Thyroid gland (tissue), 4 donors: ENCODE data around the gene DHRS1. TPM values are rescaled to one million over a fixed set of nuclear protein-coding genes. Genes with fewer than 3 reads are reported as not detected.

Experiments used
- DNase-seq, 2 donors: peaks; one replicate each; pipeline ENCODE4 v3.0.0-alpha.2; 2019
- H3K27ac ChIP-seq, 3 donors: fragments of 200-600 bp; sonication (generic); 1 replicate in 2 of 3; 2 replicates in 1 of 3; pipeline ENCODE4 v1.5.1; 2016 to 2019; ENCODE audit warnings: mild to moderate bottlenecking in 1 of 3, moderate library complexity in 1 of 3
- H3K27me3 ChIP-seq: fragments of 200-600 bp; sonication (generic); one replicate; pipeline ENCODE4 v1.5.1; 2019
- H3K36me3 ChIP-seq, 2 donors: fragments of 200-600 bp; sonication (generic); one replicate each; pipeline ENCODE4 v1.5.1; 2016 to 2019
- H3K4me1 ChIP-seq, 2 donors: fragments of 200-600 bp; sonication (generic); one replicate each; pipeline ENCODE4 v1.5.1; 2017 to 2019
- H3K4me3 ChIP-seq, 3 donors: fragments of 200-600 bp; sonication (generic); replicated peaks in 1 of 3; 1 replicate in 2 of 3; 2 replicates in 1 of 3; pipeline ENCODE4 v1.5.1; 2016; ENCODE audit warnings: mild to moderate bottlenecking in 1 of 3
- H3K9me3 ChIP-seq: fragments of 200-600 bp; sonication (generic); one replicate; pipeline ENCODE4 v1.5.1; 2017
- CTCF ChIP-seq, 6 experiments: fragments of 200-600 bp in 3 of 6; fragments of 450-650 bp in 3 of 6; sonication (generic) in 3 of 6; IDR thresholded peaks; one replicate each; pipeline ENCODE4 v1.5.1; 2016 to 2019; ENCODE audit warnings: antibody characterized with exemption in 6 of 6, mild to moderate bottlenecking in 2 of 6, inconsistent platforms in 1 of 6, moderate library complexity in 1 of 6
- POLR2A ChIP-seq, 2 donors: fragments of 450-650 bp; IDR thresholded peaks; one replicate each; pipeline ENCODE4 v1.6.1; 2017; ENCODE audit warnings: antibody characterized with exemption in 2 of 2, mild to moderate bottlenecking in 2 of 2, moderate library complexity in 1 of 2
- WGBS, 2 donors: methylation state at CpG; one replicate each; pipeline ENCODE4 v1.1.5; 2017; 5-methylcytosine and 5-hydroxymethylcytosine counted together
- intact Hi-C: fragments of 100-400 bp; cut with DNase I; formaldehyde crosslinking; loops from one replicate; pipeline ENCODE4 v1.15.1; 2023
- total RNA-seq, 4 donors: library from RNA; depleted of rRNA; stranded (reverse); fragments of >200 nt; gene quantifications; one replicate each; pipeline ENCODE4 v1.2.3, GENCODE V29; 2016

The DHRS1 gene
- total RNA-seq, 4 donors from 2014 or later = 35.2 to 59.3 (median 38.3) TPM

GRCh38 chr14:24315807-24316596, 16.4 kb upstream of the DHRS1 start:
- H3K4me3 ChIP-seq = no peak overlapping the region
- H3K36me3 ChIP-seq = no peaks in the 10 kb centered on the region
- H3K4me1 ChIP-seq = peaks cover 6 to 52% of the 10 kb centered on the region in 2 donors
- intact Hi-C loops = no loop called here
- peak; percentile 52 to 56 for DNase-seq
- peak overlapping the region in 2 of 3 donors; percentile 49 to 52 for H3K27ac ChIP-seq
- WGBS, 2 donors = 57 to 75% methylated on average over 22 to 25 of the region's 70 CpGs
- H3K27me3 ChIP-seq = no peaks in the 10 kb centered on the region
- H3K9me3 ChIP-seq = no peaks in the 10 kb centered on the region
- TF ChIP-seq CTCF (IDR thresholded peaks at IDR 0.05) (peak in 2 of 6 experiments; percentile 9 to 13), POLR2A (IDR thresholded peaks at IDR 0.05) (no peak)

GRCh38 chr14:24315243-24315806, 15.7 kb upstream of the DHRS1 start:
- H3K4me3 ChIP-seq = no peak overlapping the region
- H3K4me1 ChIP-seq = peaks cover 10 to 56% of the 10 kb centered on the region in 2 donors
- TF ChIP-seq POLR2A (IDR thresholded peaks at IDR 0.05) = no peak
- TF ChIP-seq CTCF (IDR thresholded peaks at IDR 0.05) = no peak
- H3K27me3 ChIP-seq = no peaks in the 10 kb centered on the region
- DNase-seq = no peak
- H3K27ac ChIP-seq = peak overlapping the region in 2 of 3 donors; percentile 49 to 52
- no peaks in the 10 kb centered on the region for H3K36me3 ChIP-seq
- WGBS, 2 donors = 83 to 94% methylated on average over 10 of the region's 10 CpGs
- H3K9me3 ChIP-seq = no peaks in the 10 kb centered on the region
- intact Hi-C loops = no loop called here

GRCh38 chr14:24314377-24315193, 15.0 kb upstream of the DHRS1 start:
- Histone ChIP-seq H3K27me3 (no peaks in the 10 kb centered on the region), H3K4me3 (no peak overlapping the region), H3K36me3 (no peaks in the 10 kb centered on the region), H3K9me3 (no peaks in the 10 kb centered on the region), H3K4me1 (peaks cover 18 to 63% of the 10 kb centered on the region in 2 donors), H3K27ac (peak overlapping the region in 2 of 3 donors; percentile 10 to 52)
- intact Hi-C loops = no loop called here
- no peak for DNase-seq
- 78 to 81% methylated on average over 5 of the region's 5 CpGs for WGBS, 2 donors
- no peak for TF ChIP-seq CTCF (IDR thresholded peaks at IDR 0.05)
- no peak for TF ChIP-seq POLR2A (IDR thresholded peaks at IDR 0.05)

GRCh38 chr14:24313913-24314312, 14.3 kb upstream of the DHRS1 start:
- Histone ChIP-seq H3K27me3 (no peaks in the 10 kb centered on the region), H3K4me3 (no peak overlapping the region), H3K27ac (peak overlapping the region in 2 of 3 donors; percentile 52 to 89), H3K4me1 (peaks cover 19 to 69% of the 10 kb centered on the region in 2 donors), H3K9me3 (no peaks in the 10 kb centered on the region), H3K36me3 (no peaks in the 10 kb centered on the region)
- WGBS, 2 donors = 85 to 87% methylated on average over 2 of the region's 2 CpGs
- no peak for TF ChIP-seq POLR2A (IDR thresholded peaks at IDR 0.05)
- no peak for TF ChIP-seq CTCF (IDR thresholded peaks at IDR 0.05)
- intact Hi-C loops = no loop called here
- DNase-seq = no peak
